Measurements from ENCODE around the gene ALX3.
"Not testable (repeated sequence)": the region's sequence is repeated elsewhere in the genome, so short reads cannot be mapped to it uniquely, and the experiment has no call there.

The ALX3 gene

DNA sequence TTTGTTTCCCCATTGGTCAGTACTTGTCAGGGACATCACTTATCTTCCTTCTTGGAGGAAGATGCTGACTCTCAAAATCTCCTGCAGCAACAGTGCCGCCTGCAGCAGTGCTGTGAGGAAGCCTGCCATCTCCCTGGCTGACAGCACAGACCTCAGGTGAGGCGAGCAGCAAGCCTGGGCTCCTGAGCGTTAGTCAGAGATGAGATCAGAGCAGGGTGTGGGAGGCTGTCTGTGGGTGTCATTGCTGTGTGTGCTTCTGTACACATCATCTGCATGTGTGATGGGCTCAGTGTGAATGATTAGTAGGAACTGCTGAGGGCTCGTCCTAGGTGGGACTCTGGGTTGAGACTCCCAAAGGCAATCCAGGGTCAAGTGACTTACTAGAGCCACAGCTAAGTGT is 29.9 kb downstream of the ALX3 start:
- no peak for DNase-seq

DNA sequence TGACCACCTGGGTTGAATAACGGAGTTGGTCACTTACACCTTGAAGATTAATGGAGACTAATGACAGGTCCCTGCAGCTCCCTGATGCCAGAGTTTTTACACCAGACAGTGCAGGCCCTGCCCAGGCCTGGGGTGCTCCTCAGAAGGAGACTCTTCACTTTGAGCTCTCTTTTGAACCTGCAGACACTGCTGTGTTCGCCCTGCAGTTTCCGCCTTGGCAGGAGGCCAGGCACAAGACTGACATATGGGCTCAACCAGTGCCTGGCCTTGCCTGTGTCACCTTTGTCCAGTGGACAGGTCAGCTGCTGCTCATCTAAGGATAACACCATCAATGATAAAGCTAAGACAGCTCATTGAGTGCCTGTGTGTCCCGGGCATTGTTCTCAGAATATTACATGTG is 30.8 kb downstream of the ALX3 start:
- no peak for DNase-seq

DNA sequence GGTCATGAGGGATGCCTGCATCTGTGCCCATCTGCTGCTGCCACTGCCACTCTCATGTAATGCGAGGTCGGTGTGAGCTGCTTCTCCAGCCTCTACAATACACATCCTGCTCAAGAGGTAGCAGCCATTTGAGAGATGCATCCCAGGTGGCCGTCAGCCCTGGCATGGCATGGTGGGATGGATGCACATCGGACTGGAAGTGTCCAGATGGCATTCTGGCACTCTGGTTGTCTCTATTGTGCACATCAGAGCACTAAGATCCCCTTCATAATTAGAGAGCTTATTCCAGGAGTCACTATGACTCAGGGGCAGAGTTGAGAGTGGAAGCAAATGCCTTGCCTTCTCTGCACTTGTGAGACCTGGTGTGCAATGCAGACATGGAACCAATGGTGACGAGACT is 32.2 kb downstream of the ALX3 start:
- no peak for DNase-seq

DNA sequence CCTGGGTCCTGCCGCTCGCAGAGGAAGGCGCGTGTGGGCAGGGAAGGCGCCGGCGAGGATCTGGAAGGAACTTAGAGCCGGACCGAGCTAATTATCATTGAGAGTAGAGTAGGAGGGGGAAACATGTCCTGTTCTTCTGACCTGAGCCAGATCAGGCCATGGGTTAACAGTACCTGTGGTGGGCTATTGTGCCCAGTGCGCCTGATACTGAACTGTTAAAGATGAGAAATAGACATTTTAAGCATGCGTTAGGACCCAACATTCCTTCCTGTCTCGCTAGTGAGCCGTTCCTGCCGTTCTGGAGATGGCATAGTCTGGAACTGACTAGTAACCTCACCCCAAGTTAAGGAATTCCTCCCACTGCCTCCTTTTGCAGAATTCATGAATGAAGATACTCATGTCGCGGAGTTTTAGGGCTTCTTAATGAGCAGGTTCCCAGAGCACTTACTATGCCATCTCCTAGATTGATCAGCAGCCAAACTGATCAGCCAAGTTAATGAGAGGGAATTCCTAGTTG is 35.2 kb downstream of the ALX3 start:
- no peak for DNase-seq

DNA sequence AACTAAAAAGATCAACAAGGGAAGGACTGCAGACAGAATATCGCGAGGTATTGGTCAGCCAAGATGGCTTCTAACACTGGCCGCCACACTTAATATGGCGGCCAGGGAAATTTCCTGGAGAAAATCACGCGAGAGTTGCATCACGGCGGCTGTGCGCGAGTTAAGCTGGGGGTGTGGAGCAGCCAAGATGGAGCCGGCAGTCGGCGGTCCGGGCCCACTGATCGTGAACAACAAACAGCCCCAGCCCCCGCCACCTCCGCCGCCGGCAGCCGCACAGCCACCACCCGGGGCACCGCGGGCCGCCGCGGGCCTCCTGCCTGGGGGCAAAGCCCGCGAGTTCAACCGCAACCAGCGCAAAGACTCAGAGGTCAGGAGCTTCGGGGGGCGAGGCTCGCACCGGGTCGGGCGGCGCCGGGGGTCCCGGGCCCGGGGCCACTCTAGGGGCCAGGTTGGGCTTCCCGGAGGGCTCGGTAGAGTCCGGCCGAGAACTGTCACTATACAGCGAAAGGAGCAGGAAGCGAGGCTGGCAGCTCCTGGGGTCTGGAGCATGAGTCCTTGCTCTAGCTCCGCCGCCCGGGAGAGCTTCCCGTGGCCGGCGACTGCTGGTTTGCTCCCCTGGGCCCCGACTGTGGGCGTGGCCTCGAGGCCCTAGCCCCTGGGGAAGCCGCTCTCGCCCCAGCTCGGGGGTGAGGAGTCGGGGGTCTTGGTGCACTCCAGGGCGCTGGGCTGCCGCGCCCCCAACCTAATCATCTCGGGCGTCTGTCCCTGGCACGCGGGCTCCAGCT is 35.8 kb downstream of the ALX3 start, which contains the start of gene STRIP1:
TSS of gene STRIP1 (plus strand) at position 174 of the 785 bp plus-strand sequence. CDS start at position 188, 14 bp downstream.
- DNase-seq = peak; percentile 98

GRCh38 chr1:110034040-110034450 is 36.4 kb downstream of the ALX3 start:
- no peak for DNase-seq

DNA sequence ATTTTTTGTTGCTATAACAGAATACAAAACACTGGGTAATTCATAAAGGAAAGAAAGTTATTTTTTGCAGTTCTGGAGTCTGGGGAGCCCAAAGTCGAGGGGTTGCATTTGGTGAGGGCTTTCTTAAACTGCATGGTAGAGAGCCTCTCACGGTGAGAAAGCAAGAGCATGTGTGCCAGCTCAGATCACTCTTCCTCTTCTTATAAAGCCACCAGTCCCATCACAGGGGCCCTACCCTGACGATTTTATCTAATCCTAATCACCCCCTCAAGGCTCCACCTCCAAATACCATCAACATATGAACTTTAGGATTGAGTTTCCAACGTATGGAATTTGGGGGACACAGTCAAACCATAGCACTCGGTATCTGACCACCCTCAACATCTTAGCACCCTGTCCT is 37.1 kb downstream of the ALX3 start:
- DNase-seq = no peak

GRCh38 chr1:110032327-110032726 is 38.1 kb downstream of the ALX3 start:
- no peak for DNase-seq

GRCh38 chr1:110030687-110031086 is 39.8 kb downstream of the ALX3 start:
- not testable (repeated sequence) for DNase-seq

GRCh38 chr1:110024613-110025012 is 45.9 kb downstream of the ALX3 start:
- DNase-seq = no peak

DNA sequence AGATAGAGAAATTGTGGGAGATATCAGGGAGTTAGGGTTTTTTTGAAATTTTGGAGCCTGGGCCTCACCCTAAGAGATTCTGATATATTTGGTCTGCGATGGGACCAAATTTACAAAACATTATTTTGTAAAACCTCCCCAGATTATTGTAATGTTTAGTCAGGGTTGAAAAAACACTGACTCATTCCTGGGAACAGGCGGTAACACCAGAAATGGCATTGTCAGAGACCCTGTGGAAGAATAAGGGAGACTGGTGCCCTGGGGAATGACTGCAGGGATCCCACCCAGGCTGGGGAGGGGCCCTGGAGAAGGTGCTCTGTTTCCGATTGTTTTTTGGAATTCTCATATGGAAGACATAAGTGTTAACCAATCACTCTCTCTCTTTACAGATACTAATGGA is 49.2 kb downstream of the ALX3 start:
- no peak for DNase-seq

DNA sequence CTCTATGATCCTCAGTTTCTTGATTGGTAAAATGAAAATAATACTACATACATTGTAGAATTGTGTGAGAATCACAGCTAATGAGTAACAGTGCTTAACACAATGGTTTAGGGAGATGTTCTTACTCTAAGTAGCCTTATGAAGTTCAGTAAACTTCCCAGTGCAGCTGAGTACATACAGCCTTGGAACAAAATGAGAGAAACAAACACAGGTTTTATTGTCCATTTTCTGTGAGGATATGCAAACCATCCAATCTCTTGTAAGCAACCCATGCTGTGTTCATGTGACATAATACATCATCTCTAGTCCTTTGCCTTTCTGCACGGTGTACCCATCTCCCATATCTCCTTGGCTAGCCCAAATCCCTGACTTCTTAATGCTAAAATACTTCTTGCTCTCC is 50.7 kb downstream of the ALX3 start:
- DNase-seq = no peak

DNA sequence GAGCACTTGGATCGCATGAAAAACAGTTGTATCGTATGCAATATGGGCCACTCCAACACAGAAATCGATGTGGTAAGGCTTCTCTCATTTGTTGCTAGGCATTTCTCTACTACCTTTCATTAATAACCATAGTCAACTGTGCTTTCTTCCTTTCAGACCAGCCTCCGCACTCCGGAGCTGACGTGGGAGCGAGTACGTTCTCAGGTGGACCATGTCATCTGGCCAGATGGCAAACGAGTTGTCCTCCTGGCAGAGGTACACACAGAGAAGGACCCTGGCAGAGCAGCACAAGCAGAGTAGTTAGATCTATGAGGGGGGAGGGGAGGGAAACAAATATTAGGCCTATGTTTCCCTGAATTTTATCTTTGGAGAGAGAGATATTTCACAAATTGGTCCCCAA is 52.1 kb downstream of the ALX3 start:
- no peak for DNase-seq

- no peak for DNase-seq
Observed at GRCh38 chr1:110017792-110018191, 52.7 kb downstream of the ALX3 start.

- DNase-seq = no peak
Observed at GRCh38 chr1:110012100-110012780, 58.2 kb downstream of the ALX3 start.

GRCh38 chr1:110011527-110012041 is 58.9 kb downstream of the ALX3 start:
- DNase-seq = peak; percentile 42
